Sigmoid colon (tissue), 4 donors: Measurements from ENCODE around the gene NAALADL2.

Experiments used
- CTCF ChIP-seq, 4 experiments: fragments of 450-650 bp in 3 of 4; fragments of 200-600 bp in 1 of 4; IDR thresholded peaks; one replicate each; pipeline ENCODE4 v1.5.1; 2016 to 2019; ENCODE audit warnings: antibody characterized with exemption in 4 of 4, mild to moderate bottlenecking in 3 of 4, moderate library complexity in 2 of 4
- EP300 ChIP-seq, 4 donors: sonication (generic); formaldehyde crosslinking; IDR thresholded peaks; one replicate each; pipeline ENCODE4 v1.6.1; 2017; ENCODE audit warnings: antibody characterized with exemption in 4 of 4
- POLR2A ChIP-seq, 2 donors: fragments of 450-650 bp; IDR thresholded peaks; one replicate each; pipeline ENCODE4 v1.6.1; 2016; ENCODE audit warnings: antibody characterized with exemption in 2 of 2, mild to moderate bottlenecking in 2 of 2, moderate library complexity in 2 of 2
- POLR2AphosphoS5 ChIP-seq, 4 donors: sonication (generic); formaldehyde crosslinking; IDR thresholded peaks; one replicate each; pipeline ENCODE4 v1.6.1; 2017; ENCODE audit warnings: antibody characterized with exemption in 4 of 4

GRCh38 chr3:175735866-175736265 is 876.7 kb downstream of the NAALADL2 start:
- TF ChIP-seq POLR2A (IDR thresholded peaks at IDR 0.05), result no peak
- TF ChIP-seq POLR2AphosphoS5 (IDR thresholded peaks at IDR 0.05), result no peak
- no peak for TF ChIP-seq CTCF (IDR thresholded peaks at IDR 0.05)
- no peak for TF ChIP-seq EP300 (IDR thresholded peaks at IDR 0.05)
